GM21367 (cell line): ENCODE results near the gene NEK4.
"Not testable (repeated sequence)": the region's sequence is repeated elsewhere in the genome, so short reads cannot be mapped to it uniquely, and the experiment has no call there.

ENCODE experiments used
- ATAC-seq: cut with Tn5 transposase; IDR thresholded peaks from one replicate; pipeline ENCODE4 v1.9.1; 2021; ENCODE audit not compliant: unreplicated experiment

NEK4 gene

DNA sequence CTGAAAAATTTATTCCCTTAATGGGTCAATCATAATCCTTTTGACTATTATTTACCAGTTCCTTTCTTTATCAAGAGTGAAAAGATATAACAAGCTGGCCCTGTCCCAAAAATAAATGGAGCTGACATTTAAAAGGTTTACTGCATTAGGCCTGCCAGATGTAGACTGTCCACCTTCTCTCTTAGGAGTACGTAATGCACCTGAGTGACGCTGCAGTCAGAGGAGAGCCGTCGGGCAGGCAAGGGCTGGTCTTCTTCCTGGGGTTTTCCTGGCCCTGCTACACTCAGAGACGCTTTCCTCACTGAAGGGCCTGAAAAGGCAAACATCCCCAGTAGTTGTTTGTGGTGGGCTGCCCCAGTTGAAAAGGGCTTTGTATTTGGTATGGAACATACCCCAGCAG lies 27.6 kb downstream of the NEK4 start:
- ATAC-seq = no peak

DNA sequence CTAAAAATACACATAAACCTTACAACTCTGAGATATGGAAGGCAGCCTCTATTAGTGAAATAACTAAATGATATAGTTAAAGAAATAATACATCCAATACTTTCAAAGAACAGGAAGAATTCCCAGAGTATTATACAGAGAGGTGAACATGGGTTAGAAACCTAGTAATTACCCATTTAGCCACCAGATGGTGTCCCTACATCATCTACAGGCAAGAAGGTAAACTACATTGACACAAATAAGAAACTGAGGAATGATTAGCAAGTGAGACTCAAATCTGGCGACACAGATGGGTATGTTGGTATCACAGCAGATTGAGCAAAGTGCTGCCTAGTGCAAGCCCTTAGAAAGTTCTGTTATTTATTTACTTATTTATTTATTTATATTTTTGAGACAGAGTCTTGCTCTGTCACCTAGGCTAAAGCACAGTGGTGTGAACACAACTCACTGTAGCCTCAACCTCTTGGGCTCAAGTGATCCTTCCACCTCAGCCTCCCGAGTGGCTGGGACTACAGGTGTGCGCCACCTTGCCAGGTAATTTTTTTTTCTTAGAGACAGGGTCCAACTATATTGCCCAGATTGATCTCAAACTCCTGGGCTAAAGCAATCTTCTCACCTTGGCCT lies 28.2 kb downstream of the NEK4 start:
- ATAC-seq = no peak

DNA sequence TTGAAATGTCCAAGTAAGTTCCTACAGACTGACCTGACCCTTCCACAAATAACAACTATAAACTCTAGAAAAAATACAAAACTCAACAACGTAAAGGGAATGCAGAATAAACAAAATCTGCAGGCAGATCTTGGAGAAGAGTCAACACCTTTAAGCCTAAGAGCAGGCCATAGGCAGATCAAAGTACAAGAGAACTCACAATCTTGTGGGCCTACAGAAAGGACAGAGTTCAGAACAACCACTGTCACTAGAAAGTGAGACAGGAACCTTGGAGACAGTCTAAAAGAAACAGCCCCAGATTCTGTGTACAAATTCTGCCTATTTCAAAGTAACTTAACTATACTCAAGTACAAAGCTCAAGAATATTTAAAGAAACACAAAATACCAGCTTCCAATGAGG lies 31.0 kb downstream of the NEK4 start:
- no peak for ATAC-seq

DNA sequence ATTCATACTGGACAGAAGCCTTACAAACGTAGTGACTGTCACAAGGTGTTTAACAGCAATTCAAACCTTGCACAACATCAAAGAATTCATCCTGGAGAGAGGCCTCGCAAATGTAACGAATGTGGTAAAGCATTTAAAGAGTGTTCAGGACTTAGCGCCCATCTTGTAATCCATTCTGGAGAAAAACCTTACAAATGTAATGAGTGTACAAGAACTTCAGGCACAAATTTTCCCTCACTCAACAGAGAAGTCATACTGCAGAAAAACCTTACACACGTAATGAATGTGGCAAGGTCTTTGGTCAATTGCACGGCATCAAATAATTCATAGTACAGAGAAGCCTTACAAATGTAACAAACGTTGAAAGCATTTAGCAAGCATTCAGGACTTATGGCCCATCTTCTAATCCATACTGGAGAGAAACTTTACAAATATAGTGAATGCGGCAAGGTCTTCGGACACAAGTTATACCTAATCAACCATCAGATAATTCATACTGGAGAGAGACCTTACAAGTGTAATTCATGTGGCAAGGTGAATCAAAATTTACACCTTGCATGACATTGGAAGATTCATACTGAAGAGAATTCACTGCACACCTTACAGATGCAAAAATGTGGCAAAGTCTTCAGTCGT lies 37.4 kb downstream of the NEK4 start:
- no peak for ATAC-seq

DNA sequence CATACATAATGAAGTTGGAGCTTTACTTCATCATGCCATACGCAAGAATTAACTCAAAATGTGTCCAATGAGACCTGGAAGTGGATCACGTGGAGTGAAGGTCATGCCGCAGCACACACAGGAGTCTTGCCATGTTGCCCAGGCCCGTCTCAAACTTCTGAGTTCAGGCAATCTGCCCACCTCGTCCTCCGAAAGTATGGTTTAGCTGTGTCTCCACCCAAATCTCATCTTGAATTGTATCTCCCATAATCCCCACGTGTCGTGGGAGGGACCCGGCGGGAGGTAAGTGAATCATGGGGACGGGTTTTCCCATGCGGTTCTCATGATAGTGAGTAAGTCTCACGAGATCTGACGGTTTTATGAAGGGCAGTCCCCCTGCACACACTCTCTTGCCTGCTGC lies 39.1 kb downstream of the NEK4 start:
- ATAC-seq = no peak

DNA sequence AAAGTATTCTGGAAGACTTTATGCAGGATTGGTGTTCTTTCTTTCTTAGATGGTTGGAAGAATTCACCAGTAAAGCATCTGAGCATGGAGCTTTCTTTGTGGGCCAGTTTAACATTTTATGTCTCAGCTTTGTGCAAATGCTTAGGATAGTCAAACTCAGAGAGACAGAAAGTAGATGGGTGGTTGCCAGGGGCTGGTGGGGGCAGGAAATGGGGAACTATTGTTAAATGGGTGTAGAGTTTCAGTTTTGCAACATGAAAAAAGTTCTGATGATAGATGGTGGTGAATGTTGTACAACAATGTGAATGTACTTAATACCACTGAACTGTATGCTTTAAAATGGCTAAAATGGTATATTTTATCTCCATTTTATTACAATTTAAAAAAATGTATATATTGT lies 40.1 kb downstream of the NEK4 start:
- ATAC-seq = no peak

DNA sequence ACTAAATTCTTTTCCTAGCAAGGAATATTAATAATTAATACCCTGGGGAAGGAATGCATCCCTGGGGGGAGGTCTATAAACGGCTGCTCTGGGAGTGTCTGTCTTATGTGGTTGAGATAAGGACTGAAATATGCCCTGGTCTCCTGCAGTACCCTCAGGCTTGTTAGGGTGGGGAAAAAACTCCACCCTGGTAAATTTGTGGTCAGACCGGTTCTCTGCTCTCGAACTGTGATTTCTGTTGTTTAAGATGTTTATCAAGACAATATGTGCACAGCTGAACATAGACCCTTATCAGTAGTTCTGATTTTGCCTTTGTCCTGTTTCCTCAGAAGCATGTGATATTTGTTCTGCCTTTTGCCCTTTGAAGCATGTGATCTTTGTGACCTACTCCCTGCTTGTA lies 42.0 kb downstream of the NEK4 start:
- ATAC-seq = not testable (repeated sequence)

DNA sequence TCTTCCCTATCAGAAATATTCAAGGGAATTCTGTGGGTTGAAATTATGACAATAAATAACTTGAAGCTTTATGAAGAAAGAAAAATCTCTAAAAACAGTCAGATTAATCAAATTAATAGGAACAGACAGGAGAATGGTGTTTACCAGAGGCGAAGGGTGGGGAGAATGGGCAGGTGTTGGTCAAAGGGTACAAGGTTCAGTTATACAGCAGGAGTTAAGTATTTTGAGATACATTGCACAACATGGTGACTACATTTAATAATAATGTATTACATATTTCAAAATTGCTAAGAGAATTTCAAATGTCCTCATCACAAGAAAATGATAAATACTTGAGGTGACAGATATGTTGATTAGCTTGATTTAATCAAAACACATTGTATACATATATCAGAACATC lies 46.2 kb downstream of the NEK4 start:
- no peak for ATAC-seq

DNA sequence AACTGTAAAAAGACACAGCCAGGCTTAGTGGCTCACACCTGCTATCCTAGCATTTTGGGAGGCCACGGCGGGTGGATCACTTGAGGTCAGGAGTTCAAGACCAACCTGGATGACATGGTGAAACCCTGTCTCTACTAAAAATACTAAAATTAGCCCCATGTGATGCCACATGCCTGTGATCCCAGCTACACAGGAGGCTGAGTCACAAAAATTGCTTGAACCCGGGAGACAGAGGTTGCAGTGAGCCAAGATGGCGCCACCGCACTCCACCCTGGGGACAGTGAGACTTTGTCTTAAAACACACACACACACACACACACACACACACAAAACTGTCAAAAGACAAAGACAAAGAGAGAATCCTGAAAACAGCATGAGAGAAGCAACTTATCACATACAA lies 46.8 kb downstream of the NEK4 start:
- no peak for ATAC-seq

DNA sequence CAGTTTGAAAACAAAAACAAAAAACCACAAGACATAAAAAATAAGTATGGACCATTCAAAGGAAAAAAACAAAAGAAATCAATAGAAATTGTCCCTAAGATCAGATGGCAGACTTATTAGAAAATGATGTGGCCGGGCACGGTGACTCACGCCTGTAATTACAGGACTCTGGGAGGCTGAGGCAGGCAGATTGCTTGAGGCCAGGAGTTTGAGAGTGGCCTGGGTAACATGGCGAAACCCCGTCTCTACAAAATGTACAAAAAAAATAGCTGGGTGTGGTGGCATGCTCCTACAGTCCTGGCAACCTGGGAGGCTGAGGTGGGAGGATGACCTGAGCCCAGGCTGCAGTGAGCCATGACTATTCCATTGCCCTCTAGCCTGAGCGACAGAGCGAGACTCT lies 48.2 kb downstream of the NEK4 start:
- ATAC-seq = no peak

DNA sequence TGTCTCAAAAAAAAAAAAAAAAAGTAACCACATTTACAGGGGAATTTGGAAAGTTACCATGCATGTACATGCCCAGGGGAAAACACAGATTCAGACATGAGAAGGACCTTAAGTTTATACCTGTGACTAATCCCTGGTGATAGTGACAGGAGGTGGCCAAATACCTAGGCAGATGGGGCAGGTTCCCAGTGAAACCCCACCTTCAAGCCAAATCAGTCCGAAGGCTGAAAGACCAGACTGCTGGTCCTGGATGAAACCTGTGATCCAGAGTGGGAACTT lies 49.1 kb downstream of the NEK4 start:
- no peak for ATAC-seq

DNA sequence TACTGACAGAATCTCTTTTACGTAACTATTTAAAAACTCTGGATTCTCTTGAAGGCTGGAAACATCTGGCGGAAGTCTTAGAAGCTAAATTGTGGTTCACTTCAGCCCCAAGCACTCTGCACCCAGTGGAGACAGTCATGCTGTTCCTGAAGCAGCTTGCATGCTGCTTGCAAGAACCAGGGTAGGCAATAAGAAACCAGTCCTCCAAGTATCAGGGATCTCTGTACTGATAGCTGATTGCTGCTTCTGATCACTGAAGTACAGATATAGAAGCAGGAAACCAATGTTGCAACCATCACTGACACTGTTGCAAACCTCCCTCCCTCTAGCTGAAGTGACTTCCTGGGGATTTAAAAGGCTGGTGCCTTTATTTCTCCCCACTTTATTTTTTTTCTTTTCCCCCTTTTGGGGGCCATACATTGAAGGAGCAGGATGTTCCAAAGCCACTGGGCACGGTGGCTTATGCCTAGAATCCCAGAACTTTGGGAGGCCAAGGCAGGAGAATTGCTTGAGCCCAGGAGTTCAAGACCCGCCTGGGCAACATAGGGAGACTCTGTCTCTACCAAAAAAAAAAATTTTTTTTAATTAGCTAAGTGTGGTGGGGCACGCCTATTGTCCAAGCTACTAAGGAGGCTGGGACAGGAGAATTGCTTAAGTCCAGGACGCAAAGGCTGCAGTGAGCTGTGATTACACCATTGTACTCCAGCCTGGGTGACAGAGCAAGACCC lies 49.6 kb downstream of the NEK4 start:
- ATAC-seq = peak; percentile 70

DNA sequence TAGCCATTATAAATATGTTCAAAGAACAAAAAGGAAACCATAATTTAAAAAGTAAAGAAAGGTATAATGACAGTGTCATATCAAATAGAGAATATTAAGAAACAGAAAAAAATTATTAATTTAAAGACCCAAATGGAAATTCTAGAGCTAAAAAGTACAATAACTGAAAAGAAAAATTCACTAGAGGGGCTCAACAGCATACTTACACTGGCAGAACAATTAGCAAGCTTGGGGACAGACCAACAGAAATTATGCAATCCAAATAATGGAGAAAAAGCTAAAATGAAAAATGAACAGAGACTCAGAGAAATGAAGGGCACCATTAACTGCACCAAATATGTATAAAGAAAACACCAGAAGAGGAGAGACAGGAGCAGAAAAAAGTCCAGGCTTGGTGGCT lies 51.1 kb downstream of the NEK4 start:
- no peak for ATAC-seq

DNA sequence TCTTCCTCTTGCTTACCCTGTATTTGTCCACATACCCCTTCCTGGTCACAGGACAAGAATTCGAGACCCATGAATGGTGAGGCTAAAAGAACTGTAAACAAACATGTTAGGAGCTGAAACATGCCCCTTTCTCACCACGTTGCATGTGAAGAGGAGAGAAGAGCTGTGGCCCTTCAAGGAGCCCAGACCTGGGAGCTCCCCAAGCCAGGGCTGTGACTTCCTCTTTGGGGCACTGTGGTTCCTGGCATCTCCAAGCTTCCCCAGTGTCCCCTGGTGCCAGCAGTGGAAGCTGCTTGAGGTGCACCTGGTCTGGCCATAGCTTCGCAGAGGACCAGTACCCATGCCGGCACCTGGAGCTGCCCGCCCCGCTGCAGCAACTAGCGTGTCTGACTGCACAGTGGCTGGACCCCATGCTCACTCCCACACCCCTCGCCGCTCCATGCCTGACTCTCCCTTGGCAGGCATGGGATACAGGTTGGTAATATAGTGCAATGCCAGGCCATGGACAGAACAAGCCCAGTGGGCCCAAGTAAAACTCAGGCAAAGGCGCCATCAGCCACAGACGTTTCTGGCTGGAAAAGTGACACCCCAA lies 54.9 kb downstream of the NEK4 start:
- ATAC-seq = no peak

DNA sequence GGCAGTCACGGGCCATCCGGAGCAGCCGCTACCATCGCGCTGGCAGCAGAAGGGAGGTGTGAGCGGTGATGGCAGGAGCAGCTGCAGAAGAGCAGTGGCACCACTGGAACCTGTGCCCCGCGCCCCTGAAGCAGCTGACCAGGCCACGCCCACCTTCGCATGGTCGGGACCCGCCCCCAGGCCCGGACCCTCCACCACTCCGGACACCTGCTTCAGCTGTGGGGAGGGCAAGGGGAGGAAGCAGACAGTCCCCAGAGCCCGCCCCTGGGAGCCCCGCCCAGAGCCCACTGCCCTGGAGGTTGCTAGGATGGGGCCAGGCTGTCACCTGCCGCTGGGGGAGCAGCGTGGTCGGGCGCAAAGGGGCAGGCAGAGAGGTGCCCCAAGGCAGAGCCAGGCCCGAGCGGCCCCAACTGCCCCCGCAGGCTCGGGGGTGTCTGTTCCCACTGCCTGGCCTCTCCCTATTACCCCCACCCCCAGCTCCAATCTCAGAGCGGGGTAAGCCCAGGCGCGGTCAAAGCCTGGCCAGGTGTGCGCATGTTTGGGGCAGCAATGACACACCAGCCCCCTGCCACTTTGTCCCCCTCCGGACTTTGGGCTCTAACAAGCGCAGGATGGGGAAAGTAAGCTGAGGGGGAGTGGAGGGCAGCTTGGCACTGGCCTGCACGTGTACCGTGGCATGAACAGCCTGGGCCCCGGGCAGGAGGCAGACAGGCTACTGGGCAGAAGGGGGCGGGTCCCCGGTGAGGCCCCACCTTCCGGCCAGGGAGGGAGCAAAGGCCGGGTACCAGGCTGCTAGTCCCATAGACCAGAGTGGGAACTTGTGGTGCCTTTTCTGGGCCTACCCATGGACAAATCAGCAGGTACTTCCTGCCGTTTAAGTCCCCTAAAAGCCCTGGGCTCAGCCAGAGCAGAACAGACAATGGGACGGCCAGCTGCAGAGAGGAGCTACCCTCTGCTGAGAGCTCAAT lies 56.1 kb downstream of the NEK4 start:
- no peak for ATAC-seq

DNA sequence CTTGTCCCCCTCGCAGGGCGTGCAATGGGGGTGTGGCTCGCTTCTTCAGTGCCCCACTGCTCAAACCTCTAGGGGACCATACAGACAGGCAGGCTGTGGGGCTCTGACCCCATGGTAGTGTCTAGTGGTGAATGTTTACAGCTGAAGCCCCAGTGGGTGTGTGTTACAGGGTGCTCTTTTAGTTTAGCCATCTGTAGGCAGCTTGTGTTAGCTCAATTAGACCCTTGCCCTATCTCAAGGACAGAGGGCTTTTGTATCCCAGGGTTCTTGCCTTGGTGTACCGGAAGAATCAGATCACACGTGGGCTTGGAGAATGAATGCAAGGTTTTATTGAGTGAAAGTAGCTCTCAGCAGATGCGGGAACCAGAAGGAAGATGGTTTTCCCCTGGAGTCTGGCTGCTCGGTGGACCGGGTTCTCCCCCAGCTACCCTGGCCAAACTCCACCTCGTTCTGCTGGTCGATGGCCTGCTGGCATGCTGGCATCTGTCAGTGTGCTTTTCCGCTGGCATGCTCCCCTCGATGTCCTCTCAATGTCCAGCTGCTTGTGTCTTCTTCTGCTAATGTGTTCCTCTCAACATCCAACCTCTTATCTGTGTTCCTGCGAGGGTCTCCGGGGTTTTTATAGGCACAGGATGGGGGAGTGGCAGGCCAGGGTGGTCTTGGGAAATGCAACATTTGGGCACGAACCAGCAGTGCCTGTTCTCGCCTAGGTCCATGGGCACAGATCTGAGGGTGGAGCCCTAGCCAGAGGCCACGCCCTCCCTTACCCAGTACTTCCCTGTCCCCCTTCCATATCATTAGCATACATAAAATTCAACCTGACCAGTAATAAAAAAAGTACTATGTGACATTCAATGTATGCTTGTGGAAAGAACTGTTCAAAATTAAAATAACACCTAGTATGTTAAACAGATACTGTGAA lies 58.2 kb downstream of the NEK4 start:
- no peak for ATAC-seq

DNA sequence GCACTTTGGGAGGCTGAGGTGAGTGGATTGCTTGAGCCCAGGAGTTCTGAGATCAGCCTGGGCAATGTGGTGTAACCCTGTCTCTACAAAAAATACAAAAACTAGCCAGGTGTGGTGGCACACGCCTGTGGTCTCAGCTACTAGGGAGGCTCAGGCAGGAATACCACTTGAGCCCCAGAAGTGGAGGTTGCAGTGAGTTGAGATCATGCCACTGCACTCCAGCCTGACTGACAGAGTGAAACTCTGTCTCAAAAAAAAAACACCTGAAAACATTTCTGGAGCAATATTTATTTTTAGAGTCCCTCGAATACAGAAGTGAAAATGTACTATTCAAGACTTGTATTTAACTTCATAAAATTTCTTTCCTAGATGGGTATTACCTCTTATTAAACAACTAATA lies 60.2 kb downstream of the NEK4 start:
- ATAC-seq = no peak

DNA sequence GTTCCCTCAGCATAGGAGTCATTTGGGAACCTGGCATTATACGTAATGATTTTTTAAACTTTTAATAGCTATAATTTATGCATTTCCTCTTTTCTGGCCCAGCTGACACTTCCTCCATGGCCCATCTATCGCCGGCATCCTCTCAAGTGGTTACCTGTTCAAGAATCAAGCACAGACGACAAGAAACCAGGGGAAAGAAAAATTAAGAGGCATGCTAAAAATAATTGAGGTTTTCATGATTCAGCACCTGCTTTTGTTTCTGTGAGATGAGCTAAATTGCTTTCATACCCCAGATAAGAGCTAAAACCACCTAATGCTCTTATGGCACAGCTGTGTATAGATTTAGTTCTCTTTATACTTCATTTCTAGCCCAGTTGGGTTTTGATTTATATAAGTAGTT lies 63.2 kb downstream of the NEK4 start:
- ATAC-seq = no peak

DNA sequence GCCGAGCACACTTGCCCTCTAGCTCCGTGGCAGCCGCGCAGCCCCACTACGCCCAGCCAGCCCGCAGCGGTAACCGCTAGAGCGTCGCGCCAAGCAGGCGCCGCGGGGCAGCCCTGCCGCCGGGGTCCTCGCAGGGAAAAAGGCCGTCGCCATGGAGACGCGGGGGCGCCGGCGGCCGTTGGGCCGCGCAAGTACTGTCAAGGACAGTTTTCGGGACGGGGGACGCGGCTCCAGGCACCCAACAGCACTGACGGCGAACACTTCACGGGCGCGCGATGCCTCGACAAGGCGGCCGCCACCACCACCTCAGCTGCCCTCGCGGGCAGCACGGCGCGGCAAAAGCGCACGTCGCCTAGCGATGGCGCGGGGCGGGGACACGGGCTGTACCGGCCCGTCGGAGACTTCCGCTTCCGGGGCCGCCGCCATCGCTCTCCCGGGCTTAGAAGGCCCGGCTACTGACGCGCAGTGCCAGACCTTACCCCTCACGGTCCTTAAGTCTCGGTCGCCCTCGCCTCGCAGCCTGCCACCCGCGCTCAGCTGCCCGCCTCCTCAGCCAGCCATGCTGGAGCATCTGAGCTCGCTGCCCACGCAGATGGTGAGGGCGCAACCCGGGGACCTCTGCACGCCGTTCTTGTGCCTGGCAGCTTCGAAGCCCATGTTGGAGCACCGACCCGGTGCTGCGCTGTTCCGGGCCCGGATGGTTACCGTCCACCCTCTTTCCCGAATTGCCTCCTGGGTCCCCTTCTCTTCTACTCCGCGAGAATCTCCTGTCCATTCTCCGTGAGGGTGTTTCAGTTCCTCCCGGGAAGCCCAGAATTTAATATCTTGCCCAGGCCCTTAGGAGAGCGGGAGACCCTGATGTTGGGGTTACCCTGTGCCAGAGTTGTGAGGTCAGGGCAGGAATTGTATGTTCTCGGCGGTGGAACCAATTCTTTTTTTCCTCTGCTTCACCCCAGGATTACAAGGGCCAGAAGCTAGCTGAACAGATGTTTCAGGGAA lies 64.8 kb downstream of the NEK4 start, which contains the start of the genes GLT8D1 and SPCS1:
TSS of gene GLT8D1 (minus strand) at position 104 of the 999 bp plus-strand sequence. CDS start 5,331 bp downstream, outside the sequence.
TSS of gene SPCS1 (plus strand) at position 419 of the 999 bp plus-strand sequence. CDS start at position 560, 141 bp downstream.
- ATAC-seq = peak; percentile 68
